Right atrium auricular region (tissue), 2 donors: ENCODE results near the gene IGF1. TPM values are rescaled to one million over a fixed set of nuclear protein-coding genes. Genes with fewer than 3 reads are reported as not detected.

Source experiments
- DNase-seq: peaks from one replicate; pipeline ENCODE4 v3.0.0-alpha.2; 2019; ENCODE audit warnings: low spot score
- H3K27ac ChIP-seq, 2 donors: fragments of 200-600 bp; sonication (generic); 1 replicate in 1 of 2; 2 replicates in 1 of 2; pipeline ENCODE4 v1.5.1; 2016 to 2019
- H3K27me3 ChIP-seq, 2 donors: fragments of 200-600 bp; sonication (generic); one replicate each; pipeline versions ENCODE4 v1.5.1 to v1.6.0; 2017 to 2019
- H3K36me3 ChIP-seq: fragments of 200-600 bp; sonication (generic); one replicate; pipeline ENCODE4 v1.5.1; 2016
- H3K4me1 ChIP-seq, 2 donors: fragments of 200-600 bp; sonication (generic); one replicate each; pipeline versions ENCODE4 v1.5.1 to v1.6.0; 2017 to 2019
- H3K4me3 ChIP-seq, 2 donors: fragments of 200-600 bp; sonication (generic); 1 replicate in 1 of 2; 2 replicates in 1 of 2; pipeline ENCODE4 v1.5.1; 2017 to 2019; ENCODE audit warnings: mild to moderate bottlenecking in 1 of 2, moderate library complexity in 1 of 2
- H3K9me3 ChIP-seq, 2 donors: fragments of 200-600 bp; sonication (generic); one replicate each; pipeline ENCODE4 v1.5.1; 2019
- total RNA-seq, 2 donors: library from RNA; depleted of rRNA; stranded (reverse); fragments of >200 nt; gene quantifications; one replicate each; pipeline ENCODE4 v1.1.0, GENCODE V29; 2016
- TF ChIP-seq, protein P1 (sequence below), 2 donors: fragments of 200-600 bp; sonication (generic); IDR thresholded peaks; one replicate each; pipeline ENCODE4 v1.5.1; 2019; ENCODE audit warnings: antibody characterized with exemption in 2 of 2

The IGF1 gene
- total RNA-seq, 2 donors from 2014 or later = 11.4 to 26.1 TPM

DNA sequence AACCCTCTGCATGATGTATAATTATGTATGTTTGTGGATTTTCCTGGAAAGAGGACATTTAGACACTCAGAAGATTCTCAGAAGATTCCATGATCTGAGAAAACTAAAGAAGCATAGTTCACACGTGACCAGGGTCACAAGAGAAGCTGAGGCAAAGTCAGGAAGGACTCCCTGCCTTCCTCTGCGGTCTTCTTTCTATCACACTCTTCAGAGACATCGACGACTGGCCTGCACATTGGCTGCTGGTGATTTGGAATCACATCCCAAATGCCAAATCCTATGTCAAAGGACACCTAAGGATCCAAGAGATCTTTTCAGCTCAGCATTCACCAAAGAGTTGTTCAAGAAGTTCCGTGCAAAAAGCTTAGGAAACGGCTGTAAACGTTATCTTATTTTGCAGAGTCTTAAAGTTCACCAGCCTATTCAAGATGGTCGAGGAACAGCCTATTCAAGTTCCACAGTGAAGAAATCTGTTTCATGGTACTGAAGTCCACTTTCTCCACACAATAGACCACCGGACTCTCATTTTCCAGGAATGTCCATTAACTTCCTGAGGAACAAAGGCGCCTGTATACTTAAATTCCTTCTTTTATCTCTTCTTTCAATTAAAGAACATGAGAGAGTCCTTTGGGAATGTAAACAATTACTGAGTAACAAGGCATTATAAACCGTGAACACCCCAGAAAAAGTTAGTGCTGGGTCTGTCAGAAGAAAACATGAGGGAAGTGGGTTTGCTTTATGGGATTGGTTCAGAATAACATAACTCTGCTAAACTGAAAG lies 42.1 kb downstream of the IGF1 start:
- Histone ChIP-seq H3K27ac (no peak overlapping the region), H3K4me3 (no peak overlapping the region), H3K27me3 (no peaks in the 10 kb centered on the region), H3K36me3 (no peaks in the 10 kb centered on the region), H3K4me1 (no peaks in the 10 kb centered on the region), H3K9me3 (no peaks in the 10 kb centered on the region)
- DNase-seq = no peak
- TF ChIP-seq, protein P1, sequence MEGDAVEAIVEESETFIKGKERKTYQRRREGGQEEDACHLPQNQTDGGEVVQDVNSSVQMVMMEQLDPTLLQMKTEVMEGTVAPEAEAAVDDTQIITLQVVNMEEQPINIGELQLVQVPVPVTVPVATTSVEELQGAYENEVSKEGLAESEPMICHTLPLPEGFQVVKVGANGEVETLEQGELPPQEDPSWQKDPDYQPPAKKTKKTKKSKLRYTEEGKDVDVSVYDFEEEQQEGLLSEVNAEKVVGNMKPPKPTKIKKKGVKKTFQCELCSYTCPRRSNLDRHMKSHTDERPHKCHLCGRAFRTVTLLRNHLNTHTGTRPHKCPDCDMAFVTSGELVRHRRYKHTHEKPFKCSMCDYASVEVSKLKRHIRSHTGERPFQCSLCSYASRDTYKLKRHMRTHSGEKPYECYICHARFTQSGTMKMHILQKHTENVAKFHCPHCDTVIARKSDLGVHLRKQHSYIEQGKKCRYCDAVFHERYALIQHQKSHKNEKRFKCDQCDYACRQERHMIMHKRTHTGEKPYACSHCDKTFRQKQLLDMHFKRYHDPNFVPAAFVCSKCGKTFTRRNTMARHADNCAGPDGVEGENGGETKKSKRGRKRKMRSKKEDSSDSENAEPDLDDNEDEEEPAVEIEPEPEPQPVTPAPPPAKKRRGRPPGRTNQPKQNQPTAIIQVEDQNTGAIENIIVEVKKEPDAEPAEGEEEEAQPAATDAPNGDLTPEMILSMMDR (IDR thresholded peaks at IDR 0.05) = no peak

DNA sequence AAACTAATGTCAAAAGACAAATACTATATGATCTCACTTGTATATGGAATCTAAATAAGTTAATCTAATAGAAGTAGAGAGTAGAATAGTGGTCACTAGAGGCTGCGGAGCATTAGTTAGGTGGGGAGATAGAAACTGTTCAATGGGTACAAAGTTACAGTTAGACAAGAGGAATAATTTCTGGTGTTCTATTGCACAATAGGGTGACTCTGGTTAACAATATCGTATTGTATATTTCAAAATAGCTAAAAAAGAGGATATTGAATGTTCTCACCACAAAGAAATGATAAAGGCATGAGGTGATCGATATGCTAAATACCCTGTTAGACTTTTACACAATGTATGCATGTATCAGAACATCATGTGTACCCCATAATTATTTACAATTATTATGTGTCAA lies 42.9 kb downstream of the IGF1 start:
- Histone ChIP-seq H3K4me3 (no peak overlapping the region), H3K36me3 (no peaks in the 10 kb centered on the region), H3K27ac (no peak overlapping the region), H3K9me3 (no peaks in the 10 kb centered on the region), H3K27me3 (no peaks in the 10 kb centered on the region), H3K4me1 (no peaks in the 10 kb centered on the region)
- DNase-seq = no peak
- TF ChIP-seq, protein P1 (IDR thresholded peaks at IDR 0.05) = no peak

DNA sequence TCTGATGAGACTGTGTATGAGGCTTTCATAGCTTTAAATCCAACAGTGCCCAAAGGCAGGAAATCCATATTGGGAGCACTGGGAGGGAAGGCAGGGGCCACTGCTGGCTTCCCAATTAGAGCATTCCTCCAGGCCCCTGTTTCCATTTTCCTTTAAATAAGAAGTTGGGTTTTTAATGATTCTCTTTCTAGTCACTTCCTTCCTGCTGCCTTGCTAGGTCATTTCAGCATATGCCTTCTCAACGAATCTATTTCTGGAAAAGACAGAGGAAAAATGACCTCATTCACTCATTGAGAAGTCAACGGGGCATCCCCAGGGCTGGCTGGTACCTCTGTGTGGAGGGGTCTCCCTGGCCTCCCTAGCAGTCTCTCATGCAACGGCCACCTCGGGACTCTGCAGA lies 43.5 kb downstream of the IGF1 start:
- no peak for DNase-seq
- H3K9me3 ChIP-seq = no peaks in the 10 kb centered on the region
- H3K4me1 ChIP-seq = no peaks in the 10 kb centered on the region
- H3K36me3 ChIP-seq = no peaks in the 10 kb centered on the region
- no peaks in the 10 kb centered on the region for H3K27me3 ChIP-seq
- no peak overlapping the region for H3K4me3 ChIP-seq
- H3K27ac ChIP-seq = no peak overlapping the region
- TF ChIP-seq, protein P1 (IDR thresholded peaks at IDR 0.05) = no peak

DNA sequence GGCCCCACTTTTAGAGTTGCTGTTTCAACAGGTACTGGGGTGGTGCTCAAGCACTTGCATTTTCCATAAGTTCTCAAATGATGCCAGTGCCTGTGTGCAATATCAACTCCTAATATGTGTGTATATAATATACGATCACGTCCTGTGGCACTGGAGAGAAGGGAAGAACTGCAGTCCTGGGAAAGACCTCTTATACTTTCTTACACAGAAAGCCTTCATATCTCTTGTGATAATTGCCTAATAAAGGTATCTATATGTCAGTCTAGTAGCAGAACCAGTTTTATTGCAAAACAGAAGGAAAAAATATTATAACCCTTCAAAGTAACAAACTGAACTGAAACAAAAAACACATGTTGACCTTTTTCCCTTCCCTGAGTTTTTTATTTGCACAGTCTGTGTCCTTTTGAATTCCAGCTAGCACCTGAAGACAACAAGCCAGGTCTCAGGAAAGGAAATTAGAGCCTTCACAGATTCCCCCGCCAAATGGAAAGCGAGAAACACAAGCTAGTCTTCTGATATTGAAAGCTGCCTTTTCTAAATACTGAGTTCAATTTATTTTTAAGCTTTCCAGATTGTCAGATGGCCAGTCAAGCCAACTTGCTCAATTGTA lies 44.4 kb downstream of the IGF1 start:
- DNase-seq = no peak
- H3K9me3 ChIP-seq = no peaks in the 10 kb centered on the region
- no peaks in the 10 kb centered on the region for H3K4me1 ChIP-seq
- TF ChIP-seq, protein P1 (IDR thresholded peaks at IDR 0.05) = no peak
- no peaks in the 10 kb centered on the region for H3K27me3 ChIP-seq
- H3K4me3 ChIP-seq = no peak overlapping the region
- no peak overlapping the region for H3K27ac ChIP-seq
- H3K36me3 ChIP-seq = no peaks in the 10 kb centered on the region

DNA sequence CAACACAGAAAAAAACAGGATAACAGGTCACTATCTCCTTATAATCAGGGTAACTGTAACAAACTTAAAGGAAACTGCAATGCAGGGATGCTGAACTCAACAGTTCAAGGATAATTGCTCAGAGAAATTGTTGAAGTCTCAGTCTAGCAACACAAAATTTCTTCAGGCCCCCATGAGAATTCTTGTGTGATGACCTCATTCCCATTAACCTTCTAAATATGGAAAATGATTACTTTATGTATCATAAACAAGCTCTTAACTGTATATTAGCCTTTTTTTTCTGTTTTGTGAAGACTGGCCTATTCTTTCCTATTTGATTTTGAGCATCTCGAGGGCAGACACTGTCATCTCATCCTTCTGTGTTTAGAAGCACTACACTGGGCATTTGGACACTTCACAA lies 47.1 kb downstream of the IGF1 start:
- H3K36me3 ChIP-seq = no peaks in the 10 kb centered on the region
- H3K4me3 ChIP-seq = no peak overlapping the region
- no peaks in the 10 kb centered on the region for H3K9me3 ChIP-seq
- H3K27me3 ChIP-seq = no peaks in the 10 kb centered on the region
- H3K27ac ChIP-seq = peak overlapping the region in 1 of 2 donors; percentile 13
- H3K4me1 ChIP-seq = peaks cover 0 to 1% of the 10 kb centered on the region in 2 donors
- TF ChIP-seq, protein P1 (IDR thresholded peaks at IDR 0.05) = no peak
- DNase-seq = no peak
